Mesothelial cell of epicardium (in vitro differentiated cells): ENCODE data around the gene MTARC2. TPM values are rescaled to one million over a fixed set of nuclear protein-coding genes. Genes with fewer than 3 reads are reported as not detected.
"Not testable (repeated sequence)": the region's sequence is repeated elsewhere in the genome, so short reads cannot be mapped to it uniquely, and the experiment has no call there.

Experiments
- DNase-seq, 2 experiments: peaks; one replicate each; pipeline ENCODE4 v3.0.0; 2021; ENCODE audit warnings: low spot score in 2 of 2; ENCODE audit not compliant: unreplicated experiment in 2 of 2
- H3K27ac Mint-ChIP-seq: 2 replicates; pipeline ENCODE4 v1.8.0; 2021; ENCODE audit warnings: mixed read lengths
- H3K27me3 Mint-ChIP-seq: 2 replicates; pipeline ENCODE4 v1.8.0; 2021; ENCODE audit warnings: low read depth, mixed read lengths
- H3K36me3 Mint-ChIP-seq: 2 replicates; pipeline ENCODE4 v1.8.0; 2021; ENCODE audit warnings: mixed read lengths
- H3K4me1 Mint-ChIP-seq: 2 replicates; pipeline ENCODE4 v1.8.0; 2021; ENCODE audit warnings: mixed read lengths
- H3K4me3 Mint-ChIP-seq: 2 replicates; pipeline ENCODE4 v1.8.0; 2021; ENCODE audit warnings: mild to moderate bottlenecking, moderate library complexity, mixed read lengths
- H3K9me3 Mint-ChIP-seq: 2 replicates; pipeline ENCODE4 v1.8.0; 2021; ENCODE audit warnings: mixed read lengths
- CTCF ChIP-seq: fragments of 200-600 bp; sonication (generic); IDR thresholded peaks from one replicate; pipeline ENCODE4 v1.5.0; 2021; ENCODE audit warnings: antibody characterized with exemption; ENCODE audit not compliant: unreplicated experiment
- total RNA-seq: library from RNA; stranded (reverse); gene quantifications from 3 replicates; pipeline ENCODE4 v1.2.1, GENCODE V29; 2021

The MTARC2 gene
- total RNA-seq, 1 donor from 2014 or later: 12.5 TPM

GRCh38 chr1:220708936-220709801 lies 39.0 kb upstream of the MTARC2 start:
- no peaks in the 10 kb centered on the region for H3K27me3 Mint-ChIP-seq
- H3K4me3 Mint-ChIP-seq: no peak overlapping the region
- no peaks in the 10 kb centered on the region for H3K36me3 Mint-ChIP-seq
- no peaks in the 10 kb centered on the region for H3K9me3 Mint-ChIP-seq
- H3K27ac Mint-ChIP-seq: no peak overlapping the region
- H3K4me1 Mint-ChIP-seq: no peaks in the 10 kb centered on the region
- TF ChIP-seq CTCF: no peak
- no peak for DNase-seq

DNA sequence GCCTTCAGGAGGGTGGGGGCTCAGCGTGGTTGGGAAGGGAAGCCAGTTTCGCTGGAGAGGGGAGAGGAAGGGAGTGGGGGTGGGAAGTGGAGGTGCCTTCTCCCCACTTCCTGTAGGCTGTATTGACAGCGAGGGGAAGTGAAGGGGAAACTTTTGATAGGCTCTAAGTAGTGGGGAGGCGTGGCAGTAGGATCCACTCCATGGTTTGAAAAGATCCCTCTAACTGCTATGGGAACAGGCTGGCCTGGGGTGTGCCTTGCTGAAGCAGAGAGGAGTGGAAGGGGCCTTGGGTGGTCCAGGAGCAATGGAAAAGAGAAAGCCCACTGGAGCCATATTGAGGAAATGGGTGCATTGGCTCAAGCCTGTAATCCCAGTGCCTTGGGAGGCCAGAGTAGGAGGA lies 37.8 kb upstream of the MTARC2 start:
- Mint-ChIP-seq H3K9me3 (peaks cover 11% of the 10 kb centered on the region), H3K4me3 (no peak overlapping the region), H3K27me3 (no peaks in the 10 kb centered on the region), H3K4me1 (no peaks in the 10 kb centered on the region), H3K36me3 (no peaks in the 10 kb centered on the region), H3K27ac (no peak overlapping the region)
- DNase-seq: no peak
- no peak for TF ChIP-seq CTCF

DNA sequence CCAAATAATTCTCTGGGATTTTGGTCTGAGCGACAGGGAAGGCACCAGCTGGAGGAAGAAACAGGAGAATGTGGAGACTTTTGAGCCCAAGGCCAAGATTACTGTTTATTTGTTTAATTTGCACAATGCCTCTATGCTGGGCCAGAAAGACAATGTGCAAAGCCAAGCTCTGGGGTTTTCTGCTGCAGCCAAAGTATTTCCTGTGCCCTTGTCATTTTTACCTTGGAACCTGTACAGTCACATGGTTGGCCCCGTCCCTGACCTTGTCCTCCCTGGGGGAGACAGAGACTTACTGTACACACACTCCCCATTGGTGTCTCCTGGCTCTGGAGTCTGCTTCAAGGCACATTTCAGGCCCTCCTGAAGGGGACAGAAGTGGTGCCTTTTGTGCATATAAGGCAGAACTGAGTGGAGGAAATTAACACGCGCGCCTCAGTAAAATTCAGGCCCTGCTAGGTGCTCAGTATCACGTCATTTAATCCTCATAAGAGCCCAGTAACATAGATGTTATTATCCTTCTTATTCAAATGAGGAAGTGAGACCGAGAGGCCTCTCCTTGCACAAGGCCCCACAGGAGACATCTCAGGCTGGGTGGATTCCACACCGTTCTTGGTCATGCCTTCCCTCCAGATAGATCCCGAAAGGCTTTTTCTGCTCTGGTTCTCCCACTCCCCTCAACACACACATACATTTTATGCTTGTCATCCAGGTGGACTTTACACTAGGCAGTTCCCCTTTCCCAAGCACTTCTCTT lies 36.9 kb upstream of the MTARC2 start:
- Mint-ChIP-seq H3K4me3 (no peak overlapping the region), H3K9me3 (peaks cover 19% of the 10 kb centered on the region), H3K4me1 (no peaks in the 10 kb centered on the region), H3K27ac (no peak overlapping the region), H3K27me3 (no peaks in the 10 kb centered on the region), H3K36me3 (no peaks in the 10 kb centered on the region)
- no peak for DNase-seq
- no peak for TF ChIP-seq CTCF

DNA sequence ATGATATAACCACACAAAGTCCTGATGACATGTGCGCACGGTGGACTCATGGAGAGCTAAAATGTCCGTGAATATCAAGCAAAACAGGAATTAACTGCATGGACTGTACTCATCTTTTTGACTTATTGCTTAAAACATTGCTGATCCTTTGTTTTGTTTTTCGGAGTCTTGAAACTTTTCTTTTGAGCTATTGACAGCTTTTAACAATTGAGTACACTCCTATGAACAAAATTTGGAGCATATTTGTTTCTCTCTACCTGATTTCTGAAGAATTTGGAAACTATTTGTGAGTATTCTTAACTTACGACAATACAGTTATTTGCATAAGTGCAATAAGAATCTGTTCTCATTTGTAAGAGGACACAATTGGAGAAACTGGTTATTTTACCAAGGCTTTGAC lies 32.1 kb upstream of the MTARC2 start:
- H3K36me3 Mint-ChIP-seq, H3K4me3 Mint-ChIP-seq, H3K4me1 Mint-ChIP-seq, H3K27ac Mint-ChIP-seq, H3K27me3 Mint-ChIP-seq, DNase-seq: not testable (repeated sequence)
- peaks cover 31% of the 10 kb centered on the region for H3K9me3 Mint-ChIP-seq

- DNase-seq: no peak
- no peak overlapping the region for H3K27ac Mint-ChIP-seq
- H3K27me3 Mint-ChIP-seq: no peaks in the 10 kb centered on the region
- H3K9me3 Mint-ChIP-seq: peaks cover 31% of the 10 kb centered on the region
- TF ChIP-seq CTCF: no peak
- no peaks in the 10 kb centered on the region for H3K36me3 Mint-ChIP-seq
- no peaks in the 10 kb centered on the region for H3K4me1 Mint-ChIP-seq
- no peak overlapping the region for H3K4me3 Mint-ChIP-seq
These were observed 30.1 kb upstream of the MTARC2 start for GRCh38 chr1:220717800-220718640.

GRCh38 chr1:220721266-220721665 lies 26.9 kb upstream of the MTARC2 start:
- H3K4me3 Mint-ChIP-seq, H3K36me3 Mint-ChIP-seq, DNase-seq, H3K4me1 Mint-ChIP-seq, H3K27ac Mint-ChIP-seq: not testable (repeated sequence)
- H3K27me3 Mint-ChIP-seq: peaks cover 11% of the 10 kb centered on the region
- peaks cover 22% of the 10 kb centered on the region for H3K9me3 Mint-ChIP-seq
